ENCODE results near the gene KLHL17.
"Not testable (repeated sequence)": the region's sequence is repeated elsewhere in the genome, so short reads cannot be mapped to it uniquely, and the experiment has no call there.

Gene KLHL17

DNA sequence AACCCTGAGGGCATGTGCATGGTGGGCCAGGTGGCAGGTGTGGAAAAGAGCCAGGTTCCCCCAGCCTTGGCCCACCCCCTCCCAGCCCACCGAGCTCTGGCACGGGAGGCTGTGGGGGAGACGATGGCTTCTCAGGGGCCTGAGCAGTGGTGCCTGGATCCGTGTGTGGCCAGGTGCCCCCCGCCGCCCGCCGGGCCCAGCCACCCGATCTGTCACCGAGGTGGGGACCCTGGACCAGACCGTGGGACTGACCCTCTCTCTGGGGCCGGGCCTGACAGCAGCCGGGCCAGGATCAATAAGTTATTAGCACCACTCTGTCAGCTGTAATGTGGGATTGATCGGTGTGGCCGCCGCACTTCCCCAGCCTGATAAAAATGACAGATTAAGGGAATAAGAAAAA, 22.9 kb upstream of the KLHL17 start:
- no peak for DNase-seq (ENCODE audit: low read depth)

DNA sequence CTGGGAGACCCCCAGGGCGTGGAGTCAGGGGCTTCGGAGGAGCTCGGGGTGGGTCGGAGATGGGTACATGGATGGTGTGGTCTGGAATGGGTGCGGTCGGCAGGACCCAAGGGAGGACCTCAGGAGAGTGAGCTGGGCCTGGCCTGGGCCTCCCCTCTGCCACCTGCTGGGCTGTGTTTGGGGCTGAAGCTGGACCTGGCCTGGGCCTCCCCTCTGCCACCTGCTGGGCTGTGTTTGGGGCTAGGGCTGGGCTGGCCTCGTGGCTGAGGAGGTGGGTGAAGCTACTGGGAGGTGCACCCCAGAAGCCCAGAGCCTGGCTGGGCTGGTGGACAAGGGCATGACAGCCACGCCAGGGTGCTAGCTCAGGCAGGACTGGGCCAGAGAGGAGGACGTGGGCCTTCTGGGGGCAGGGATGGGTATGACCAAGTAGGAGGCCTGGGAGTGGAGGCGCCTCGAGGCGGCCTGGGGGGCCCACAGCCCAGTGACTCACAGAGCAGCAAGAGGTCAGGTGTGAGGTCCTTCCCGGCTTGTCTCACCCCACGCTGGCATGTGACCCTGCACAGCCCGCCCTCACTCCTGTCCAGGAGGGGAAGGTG, 22.2 kb upstream of the KLHL17 start:
- DNase-seq (ENCODE audit: low read depth): no peak

GRCh38 chr1:938711-939489, 21.5 kb upstream of the KLHL17 start:
- DNase-seq (ENCODE audit: low read depth): no peak

GRCh38 chr1:939511-940106, 20.8 kb upstream of the KLHL17 start:
- DNase-seq (ENCODE audit: low read depth): no peak

DNA sequence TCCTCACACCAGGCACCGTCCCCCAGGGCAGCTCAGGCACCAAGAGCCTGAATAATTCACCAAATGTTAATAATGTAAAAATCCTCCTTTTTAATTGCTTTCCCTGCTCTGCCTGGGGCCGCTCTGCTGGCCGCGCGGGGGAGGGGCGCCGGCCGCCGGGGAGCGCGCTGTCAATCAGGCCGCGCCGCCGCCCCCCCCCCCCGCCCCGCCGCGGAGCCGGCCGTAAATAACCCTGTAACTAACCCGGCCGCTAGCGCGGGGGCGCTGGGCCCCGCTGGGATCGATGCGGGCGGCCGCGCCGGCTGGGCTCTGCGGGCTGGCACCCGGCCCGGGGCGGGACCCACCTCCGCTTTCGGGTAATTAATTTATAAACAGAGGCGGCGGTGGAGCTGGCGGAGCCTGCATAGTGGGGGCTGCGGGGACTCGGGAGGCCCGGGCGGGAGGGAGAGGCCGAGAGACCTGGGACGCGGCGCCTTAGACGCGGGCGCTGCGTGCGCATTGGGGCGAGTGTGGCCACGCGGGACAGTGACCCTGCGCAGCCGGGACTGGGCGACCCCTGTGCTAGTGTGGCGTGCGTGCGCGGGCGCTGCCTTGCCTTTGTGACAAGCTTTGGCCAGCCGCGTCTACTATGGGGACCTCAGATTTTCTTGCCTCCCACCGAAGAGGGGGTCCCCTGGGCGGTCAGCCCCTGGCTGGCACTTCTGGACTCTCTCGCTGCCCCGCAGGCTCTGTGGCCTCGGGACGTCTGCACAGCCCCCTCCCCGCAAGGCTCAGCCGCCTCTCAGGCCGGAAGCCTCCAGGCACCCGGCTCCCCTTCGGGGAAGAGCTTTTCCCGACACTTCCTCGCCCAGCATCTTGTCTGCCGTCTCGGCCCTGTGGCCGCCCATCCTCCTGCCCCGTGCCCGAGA, 20.0 kb upstream of the KLHL17 start:
- DNase-seq (ENCODE audit: low read depth): no peak

- DNase-seq (ENCODE audit: low read depth): no peak
These were observed 19.3 kb upstream of the KLHL17 start for GRCh38 chr1:941015-941587.

- DNase-seq (ENCODE audit: low read depth): no peak
These were observed 18.6 kb upstream of the KLHL17 start for GRCh38 chr1:941588-942383.

GRCh38 chr1:942411-942821, 18.0 kb upstream of the KLHL17 start:
- no peak for DNase-seq (ENCODE audit: low read depth)

DNA sequence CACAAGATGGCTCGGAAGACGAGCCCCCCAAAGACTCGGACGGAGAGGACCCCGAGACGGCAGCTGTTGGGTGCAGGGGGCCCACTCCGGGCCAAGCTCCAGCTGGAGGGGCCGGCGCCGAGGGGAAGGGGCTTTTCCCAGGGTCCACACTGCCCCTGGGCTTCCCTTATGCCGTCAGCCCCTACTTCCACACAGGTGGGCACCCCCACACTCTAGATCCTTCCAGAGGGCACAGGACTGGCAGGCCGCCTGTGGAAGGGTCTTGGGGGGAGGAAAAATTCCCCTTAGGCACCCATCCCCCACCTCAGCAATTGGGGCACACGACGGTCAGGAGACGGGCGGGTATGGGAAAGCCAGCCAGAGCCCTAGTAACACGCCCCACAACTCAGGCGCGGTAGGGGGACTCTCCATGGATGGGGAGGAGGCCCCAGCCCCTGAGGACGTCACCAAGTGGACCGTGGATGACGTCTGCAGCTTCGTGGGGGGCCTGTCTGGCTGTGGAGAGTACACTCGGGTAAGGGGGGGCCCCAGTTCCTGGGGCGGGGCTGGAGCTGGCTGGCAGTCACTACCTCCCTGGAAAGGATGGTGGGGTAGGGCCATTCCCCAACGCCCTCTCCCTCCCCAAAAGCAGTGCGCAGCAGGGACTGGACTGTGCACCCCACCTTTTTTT, 17.4 kb upstream of the KLHL17 start:
- no peak for DNase-seq (ENCODE audit: low read depth)

DNA sequence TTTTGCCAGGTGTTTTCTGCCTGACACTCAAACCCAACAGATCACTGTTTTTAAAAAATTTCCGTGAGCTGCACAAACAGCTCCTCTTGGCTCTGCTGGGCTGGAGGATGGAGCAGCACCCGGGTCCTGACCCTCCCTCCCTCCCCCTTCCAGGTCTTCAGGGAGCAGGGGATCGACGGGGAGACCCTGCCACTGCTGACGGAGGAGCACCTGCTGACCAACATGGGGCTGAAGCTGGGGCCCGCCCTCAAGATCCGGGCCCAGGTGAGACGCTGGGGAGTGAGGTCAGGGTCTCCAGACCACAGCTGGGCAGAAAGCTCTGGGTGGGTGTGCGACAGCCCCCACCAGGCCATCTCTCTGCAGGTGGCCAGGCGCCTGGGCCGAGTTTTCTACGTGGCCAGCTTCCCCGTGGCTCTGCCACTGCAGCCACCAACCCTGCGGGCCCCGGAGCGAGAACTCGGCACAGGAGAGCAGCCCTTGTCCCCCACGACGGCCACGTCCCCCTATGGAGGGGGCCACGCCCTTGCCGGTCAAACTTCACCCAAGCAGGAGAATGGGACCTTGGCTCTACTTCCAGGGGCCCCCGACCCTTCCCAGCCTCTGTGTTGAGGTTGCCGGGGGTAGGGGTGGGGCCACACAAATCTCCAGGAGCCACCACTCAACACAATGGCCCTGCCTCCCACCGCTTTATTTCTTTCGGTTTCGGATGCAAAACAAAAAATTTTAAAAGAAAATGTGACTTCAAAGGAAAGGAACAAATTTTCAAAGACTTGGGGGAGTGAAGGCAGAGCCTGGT, 16.6 kb upstream of the KLHL17 start:
- no peak for DNase-seq (ENCODE audit: low read depth)

- no peak for DNase-seq (ENCODE audit: low read depth)
These were observed 15.8 kb upstream of the KLHL17 start for GRCh38 chr1:944341-945325.

DNA sequence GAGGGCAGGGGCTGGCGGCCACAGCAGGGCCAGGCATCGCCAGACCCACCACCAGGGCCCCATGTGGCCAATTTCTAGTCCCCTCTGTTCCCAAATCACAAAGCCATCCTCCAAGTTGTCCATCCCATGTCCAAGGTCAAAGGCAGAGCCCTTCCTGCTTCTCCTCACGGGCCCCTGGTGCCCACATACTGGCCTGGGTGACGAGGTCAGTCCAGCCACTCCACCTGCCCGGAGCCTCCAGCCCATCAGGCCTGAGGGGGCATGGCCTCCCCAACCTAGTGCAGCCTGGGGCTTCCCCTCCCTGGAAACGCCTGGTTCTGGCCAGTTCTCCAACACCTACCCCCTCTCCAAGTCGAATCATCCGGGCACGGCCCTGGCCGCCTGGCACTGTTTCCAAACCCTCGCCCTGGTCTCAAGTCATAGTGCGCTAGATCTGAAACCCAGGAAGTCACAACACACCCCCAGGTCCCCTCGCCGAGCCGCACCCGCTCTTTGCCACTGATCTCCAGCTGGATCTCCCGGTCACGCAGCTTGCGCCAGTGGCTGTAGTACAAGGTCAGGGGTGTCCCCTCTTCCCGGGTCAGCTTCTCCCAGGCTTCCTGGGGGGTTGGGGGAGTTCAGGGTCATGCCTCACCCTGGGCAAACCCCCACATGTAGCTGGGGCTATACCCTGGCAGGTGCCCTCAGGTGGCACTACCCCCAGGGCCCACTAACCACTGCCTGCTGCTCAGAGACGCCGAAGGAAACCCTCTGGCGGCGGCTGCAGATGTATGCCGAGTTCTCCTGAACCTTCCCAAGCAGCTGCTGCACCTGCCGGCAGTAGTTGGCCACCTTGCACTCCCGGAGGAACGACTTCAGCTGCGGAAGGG, 14.5 kb upstream of the KLHL17 start:
- no peak for DNase-seq (ENCODE audit: low read depth)

DNA sequence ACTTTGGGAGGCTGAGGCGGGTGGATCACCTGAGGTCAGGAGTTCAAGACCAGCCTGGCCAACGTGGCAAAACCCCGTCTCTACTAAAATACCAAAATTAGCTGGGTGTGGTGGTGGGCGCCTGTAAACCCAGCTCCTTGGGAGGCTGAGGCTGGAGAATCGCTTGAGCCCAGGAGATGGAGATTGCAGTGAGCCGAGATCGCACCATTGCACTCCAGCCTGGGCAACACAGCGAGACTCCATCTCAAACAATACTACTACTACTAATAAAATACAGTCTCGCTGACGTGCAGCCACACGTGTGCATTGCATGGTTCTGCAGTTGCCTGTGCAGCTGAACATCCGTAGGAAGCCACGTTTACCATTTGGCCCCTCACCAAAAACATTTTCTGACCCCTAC, 13.6 kb upstream of the KLHL17 start:
- DNase-seq (ENCODE audit: low read depth): not testable (repeated sequence)

- DNase-seq (ENCODE audit: low read depth): no peak
These were observed 12.4 kb upstream of the KLHL17 start for GRCh38 chr1:947958-948357.

- no peak for DNase-seq (ENCODE audit: low read depth)
These were observed 10.1 kb upstream of the KLHL17 start for GRCh38 chr1:950268-950667.

GRCh38 chr1:950881-951280, 9.5 kb upstream of the KLHL17 start:
- no peak for DNase-seq (ENCODE audit: low read depth)

DNA sequence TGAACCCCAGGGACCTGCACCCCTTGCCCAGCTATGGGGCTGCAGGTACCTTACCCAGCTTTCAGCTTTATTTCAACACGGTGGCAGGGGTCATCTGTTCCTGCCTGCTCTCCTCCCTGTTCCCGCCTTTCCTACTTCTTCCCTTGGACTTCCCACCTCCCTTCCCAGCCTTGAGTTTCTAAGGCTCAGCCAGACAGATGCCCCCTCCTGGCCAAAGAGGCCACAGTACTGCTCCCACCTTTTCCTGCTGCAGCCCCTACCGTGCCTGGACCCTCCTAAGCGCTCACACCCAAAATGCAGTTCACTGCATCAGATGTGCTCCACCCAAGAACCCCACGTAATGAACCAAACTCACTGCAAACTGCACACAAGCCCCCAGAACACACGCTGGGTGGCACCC, 9.0 kb upstream of the KLHL17 start:
- DNase-seq (ENCODE audit: low read depth): no peak

DNA sequence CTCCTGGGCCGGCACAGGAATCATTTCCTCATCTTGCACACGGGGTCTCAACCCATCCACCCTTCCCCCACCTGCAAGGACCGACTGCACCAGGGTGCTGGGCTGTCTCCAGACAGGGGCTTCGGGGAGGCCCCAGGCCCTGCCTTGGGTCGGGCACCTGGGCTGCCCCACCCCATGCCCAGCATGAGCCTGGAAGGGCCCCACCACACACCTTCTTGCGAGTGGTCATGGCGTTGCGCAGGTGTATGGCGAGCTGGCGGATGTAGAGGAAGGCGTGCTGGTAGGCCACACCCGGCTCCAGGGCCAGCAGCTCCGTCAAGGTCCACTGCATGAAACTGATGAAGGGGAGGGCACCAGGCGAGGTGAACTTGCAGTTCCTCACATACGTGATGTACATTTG, 8.2 kb upstream of the KLHL17 start:
- DNase-seq (ENCODE audit: low read depth): no peak
